Activated naive CD4-positive, alpha-beta T cell treated with anti-CD3 and anti-CD28 coated beads for 36 hours (primary cell): ENCODE data around the gene TTLL6. TPM values are rescaled to one million over a fixed set of nuclear protein-coding genes. Genes with fewer than 3 reads are reported as not detected.
A peak's percentile ranks its signal among the peaks of the same experiment; 100 is the strongest.
"Not testable (repeated sequence)": the region's sequence is repeated elsewhere in the genome, so short reads cannot be mapped to it uniquely, and the experiment has no call there.

ENCODE experiments used
- CTCF ChIA-PET: fragments of 350-600 bp; sonication (Branson Sonifier 250); formaldehyde crosslinking; loops from one replicate; lab custom pipeline; 2021; ENCODE audit warnings: antibody characterized with exemption; lab: Charles Lee
- DNase-seq: peaks from one replicate; pipeline ENCODE4 v3.0.0-alpha.2; 2020
- H3K27ac Mint-ChIP-seq: one replicate; pipeline ENCODE4 v1.8.0; 2021; ENCODE audit warnings: mild to moderate bottlenecking, mixed read lengths
- H3K27me3 Mint-ChIP-seq: one replicate; pipeline ENCODE4 v1.8.0; 2021; ENCODE audit warnings: low read depth, mixed read lengths
- H3K36me3 Mint-ChIP-seq: one replicate; pipeline ENCODE4 v1.8.0; 2021; ENCODE audit warnings: low read depth, mixed read lengths
- H3K4me1 Mint-ChIP-seq: one replicate; pipeline ENCODE4 v1.8.0; 2021; ENCODE audit warnings: low read depth, mixed read lengths
- H3K4me3 Mint-ChIP-seq: one replicate; pipeline ENCODE4 v1.8.0; 2021; ENCODE audit warnings: mild to moderate bottlenecking, moderate library complexity, mixed read lengths
- H3K9me3 Mint-ChIP-seq: one replicate; pipeline ENCODE4 v1.8.0; 2021; ENCODE audit warnings: mixed read lengths
- intact Hi-C: fragments of 100-400 bp; cut with micrococcal nuclease; formaldehyde crosslinking; loops from one replicate; pipeline ENCODE4 v1.15.1; 2023
- total RNA-seq, 2 experiments: library from RNA; stranded (reverse); gene quantifications; one replicate each; pipeline ENCODE4 v1.2.3, GENCODE V29; 2021

TTLL6 gene
- total RNA-seq = not detected

DNA sequence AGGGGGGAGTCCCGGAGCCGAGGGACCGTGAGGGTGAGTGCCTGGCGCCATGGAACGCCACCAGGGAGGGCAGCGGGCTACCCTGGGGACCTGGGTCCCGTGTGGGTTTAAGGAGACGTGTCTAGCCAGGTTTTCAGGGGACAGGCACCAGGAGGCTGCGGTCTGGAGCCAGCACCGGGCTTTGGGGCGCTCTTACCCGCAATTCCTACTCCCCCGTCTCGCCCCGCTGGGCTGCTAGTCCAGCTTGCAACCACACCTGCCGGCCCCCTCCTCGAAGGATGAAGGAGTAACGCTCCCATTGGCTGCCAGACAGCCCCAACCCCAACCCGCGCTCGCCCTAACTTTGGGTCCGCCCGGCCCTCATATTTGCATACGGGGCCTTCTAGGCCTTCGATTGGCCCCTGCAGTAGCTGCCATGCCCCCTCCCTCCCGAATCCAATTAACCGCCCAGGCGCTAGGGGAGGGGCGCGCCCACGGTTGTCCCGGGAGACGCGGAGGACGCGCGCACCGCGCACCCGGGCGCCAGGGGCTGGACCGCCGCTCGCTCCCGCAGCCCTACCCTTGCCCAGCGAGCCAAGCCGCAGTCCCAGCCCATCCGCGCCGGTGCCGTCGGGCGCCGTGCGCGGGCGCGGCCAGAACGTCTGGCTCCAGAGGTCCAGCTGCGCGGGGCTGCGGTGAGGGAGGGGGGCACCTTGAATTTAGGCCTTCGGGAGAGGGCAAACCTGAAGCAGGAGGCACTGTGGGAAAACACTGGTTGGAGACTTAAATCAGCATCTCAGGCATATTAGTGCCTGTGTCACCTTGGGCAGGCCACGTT lies at the start of gene TTLL6:
Gene TTLL6 (minus strand): TSS at position 456 of the 817 bp plus-strand sequence. CDS start 157 bp downstream, at position 299.
- H3K36me3 Mint-ChIP-seq = no peaks in the 10 kb centered on the region
- H3K9me3 Mint-ChIP-seq = no peaks in the 10 kb centered on the region
- peaks cover 20% of the 10 kb centered on the region for H3K4me1 Mint-ChIP-seq
- intact Hi-C loops = no loop called here
- peak; percentile 74 for DNase-seq
- H3K4me3 Mint-ChIP-seq = peak within 1 kb of the TSS; percentile 71
- peaks cover 28% of the 10 kb centered on the region for H3K27me3 Mint-ChIP-seq
- CTCF ChIA-PET = interaction anchor here (0.6 to 18.1 kb wide), 8 partner anchors 19 to 62 kb away, joined by 3 to 348 read pairs (median 4); no protein-coding TSS in a partner anchor
- no peak within 1 kb of the TSS for H3K27ac Mint-ChIP-seq

DNA sequence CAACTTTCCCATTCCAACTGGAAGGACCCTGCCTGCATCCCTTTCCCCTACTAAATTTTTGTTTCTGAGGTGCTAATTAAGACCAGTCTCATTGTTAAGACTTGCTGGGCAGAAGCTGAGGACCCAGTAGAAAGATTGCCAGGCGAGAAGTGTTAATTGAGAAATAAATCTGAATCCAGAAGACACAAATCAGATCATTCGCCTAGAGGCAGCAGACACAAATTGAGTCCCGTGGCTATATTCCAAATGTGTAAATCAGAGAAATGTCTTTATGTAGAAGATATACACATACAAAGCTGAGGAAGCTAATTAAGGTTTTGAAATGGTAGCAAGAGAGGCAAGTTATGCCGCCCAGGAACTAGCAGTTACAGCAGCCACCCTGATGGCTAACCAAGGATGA lies 43.4 kb upstream of the TTLL6 start:
- CTCF ChIA-PET = interaction anchor here (0.6 to 1.2 kb wide), 2 partner anchors 20 to 56 kb away, joined by 3 read pairs; no protein-coding TSS in a partner anchor
- no peaks in the 10 kb centered on the region for H3K4me1 Mint-ChIP-seq
- H3K27ac Mint-ChIP-seq = no peak overlapping the region
- H3K27me3 Mint-ChIP-seq = no peaks in the 10 kb centered on the region
- H3K36me3 Mint-ChIP-seq = peaks cover 28% of the 10 kb centered on the region
- no peaks in the 10 kb centered on the region for H3K9me3 Mint-ChIP-seq
- intact Hi-C loops = no loop called here
- no peak for DNase-seq
- no peak overlapping the region for H3K4me3 Mint-ChIP-seq

- no peaks in the 10 kb centered on the region for H3K9me3 Mint-ChIP-seq
- DNase-seq = no peak
- no peaks in the 10 kb centered on the region for H3K27me3 Mint-ChIP-seq
- CTCF ChIA-PET = interaction anchor here (0.5 to 1.9 kb wide), 5 partner anchors 18 to 55 kb away, joined by 3 to 6 read pairs (median 3); no protein-coding TSS in a partner anchor
- peaks cover 27% of the 10 kb centered on the region for H3K36me3 Mint-ChIP-seq
- H3K4me3 Mint-ChIP-seq = no peak overlapping the region
- H3K27ac Mint-ChIP-seq = no peak overlapping the region
- intact Hi-C loops = no loop called here
- H3K4me1 Mint-ChIP-seq = no peaks in the 10 kb centered on the region
Observed at GRCh38 chr17:48860034-48860433, 43.0 kb upstream of the TTLL6 start.

DNA sequence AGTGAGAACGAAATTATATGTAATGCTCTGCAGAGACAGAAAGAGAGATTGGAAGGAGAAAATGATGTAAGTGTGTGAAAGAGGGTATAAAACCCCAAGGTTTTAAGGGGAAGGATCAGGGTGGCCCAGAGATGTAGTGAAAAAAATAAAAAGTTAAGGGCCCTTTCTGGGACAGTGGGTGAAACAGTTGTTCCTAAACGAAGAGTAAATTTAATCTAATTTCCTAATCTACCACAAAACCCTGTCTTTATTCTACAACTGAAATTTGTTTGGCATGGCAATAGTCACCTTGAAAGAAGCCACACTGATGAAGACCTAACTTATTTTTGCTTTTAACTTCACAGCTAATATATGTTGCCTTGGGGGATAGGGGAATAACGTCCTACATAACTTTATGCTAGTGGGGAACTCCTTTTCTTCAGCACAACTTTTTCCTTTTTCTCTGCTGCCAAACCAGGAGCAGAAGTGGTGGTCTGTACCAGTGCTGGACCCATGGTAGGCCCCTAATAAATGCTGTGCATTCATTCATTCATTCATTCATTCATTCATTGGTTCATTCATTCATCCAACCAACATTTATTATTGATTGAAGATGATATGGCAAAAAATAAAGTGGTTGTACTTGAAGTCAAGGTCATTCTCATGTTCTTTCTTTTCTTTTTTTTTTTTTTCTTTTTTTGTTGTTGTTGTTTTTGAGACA lies 39.2 kb upstream of the TTLL6 start:
- H3K4me3 Mint-ChIP-seq = no peak overlapping the region
- no peaks in the 10 kb centered on the region for H3K9me3 Mint-ChIP-seq
- no peaks in the 10 kb centered on the region for H3K4me1 Mint-ChIP-seq
- peaks cover 22% of the 10 kb centered on the region for H3K36me3 Mint-ChIP-seq
- H3K27me3 Mint-ChIP-seq = no peaks in the 10 kb centered on the region
- CTCF ChIA-PET = interaction anchor here (1.3 to 2.1 kb wide), 2 partner anchors 23 to 52 kb away, joined by 5 read pairs; no protein-coding TSS in a partner anchor
- intact Hi-C loops = no loop called here
- no peak for DNase-seq
- H3K27ac Mint-ChIP-seq = no peak overlapping the region

DNA sequence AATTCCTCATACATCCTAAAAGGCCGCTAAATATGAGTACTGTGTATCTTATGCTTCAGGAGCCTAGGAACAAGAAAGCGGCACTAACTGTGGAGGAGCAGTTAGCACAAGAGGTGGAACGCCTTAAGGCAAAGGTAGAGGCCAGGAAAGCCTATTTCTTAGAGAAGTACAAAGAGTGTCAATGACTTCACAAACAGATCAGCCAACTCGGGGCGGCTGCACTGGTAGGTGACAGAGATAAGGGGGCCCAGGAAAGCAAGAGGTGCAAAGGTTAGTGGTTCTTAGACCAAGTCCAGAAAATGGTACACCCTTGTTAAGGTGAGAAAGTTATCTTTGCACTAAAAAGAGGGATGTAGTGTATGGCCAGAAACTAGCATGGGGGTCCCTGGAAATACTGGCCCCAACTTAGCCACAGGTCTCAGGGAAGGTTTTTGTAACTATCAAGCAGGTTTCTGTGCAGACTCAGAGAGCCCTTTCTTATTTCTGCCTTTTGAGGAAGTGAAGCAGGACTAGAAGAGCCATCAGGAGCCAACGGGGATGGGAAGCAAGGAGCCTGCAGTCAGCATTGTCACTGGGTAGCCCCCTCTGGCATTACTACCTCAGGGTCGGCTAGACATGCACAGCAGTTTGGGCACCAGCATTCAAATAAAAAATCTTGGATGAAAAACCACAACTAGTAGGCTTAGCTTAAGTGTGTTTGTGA lies 37.9 kb upstream of the TTLL6 start:
- Mint-ChIP-seq H3K27me3 (no peaks in the 10 kb centered on the region), H3K36me3 (peaks cover 21% of the 10 kb centered on the region), H3K4me1 (peaks cover 2% of the 10 kb centered on the region), H3K9me3 (no peaks in the 10 kb centered on the region), H3K4me3 (no peak overlapping the region), H3K27ac (no peak overlapping the region)
- CTCF ChIA-PET = interaction anchor here (0.6 to 1.3 kb wide), 4 partner anchors 30 to 51 kb away, joined by 3 to 5 read pairs (median 3); no protein-coding TSS in a partner anchor
- no peak for DNase-seq
- intact Hi-C loops = no loop called here

DNA sequence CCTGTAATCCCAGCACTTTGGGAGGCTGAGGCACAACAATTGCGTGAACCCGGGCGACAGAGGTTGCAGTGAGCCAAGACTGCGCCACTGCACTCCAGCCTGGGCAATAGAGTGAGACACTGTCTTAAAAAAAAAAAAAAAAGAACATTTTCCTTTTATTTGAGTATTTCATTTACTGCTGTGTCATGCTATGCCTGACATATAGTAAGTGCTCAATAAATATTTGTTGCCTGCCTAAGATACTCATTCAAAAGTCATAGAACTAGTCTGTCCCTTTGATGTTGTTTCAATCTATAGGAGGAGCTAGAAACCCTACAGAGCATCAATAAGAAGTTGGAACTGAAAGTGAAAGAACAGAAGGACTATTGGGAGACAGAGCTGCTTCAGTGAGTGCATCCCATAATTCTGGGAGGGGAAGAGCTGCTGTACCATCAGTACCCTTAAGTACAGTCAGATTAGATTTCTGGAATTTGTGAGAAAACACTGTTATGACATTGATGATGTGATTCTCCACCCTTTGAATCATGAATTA lies 33.8 kb upstream of the TTLL6 start:
- Mint-ChIP-seq H3K9me3 (no peaks in the 10 kb centered on the region), H3K4me3 (no peak overlapping the region), H3K36me3 (peaks cover 20% of the 10 kb centered on the region), H3K27ac (no peak overlapping the region), H3K27me3 (no peaks in the 10 kb centered on the region), H3K4me1 (peaks cover 2% of the 10 kb centered on the region)
- DNase-seq = no peak
- CTCF ChIA-PET = interaction anchor here (0.6 to 2.9 kb wide), 6 partner anchors 17 to 563 kb away, joined by 3 to 14 read pairs (median 4); no protein-coding TSS in a partner anchor
- intact Hi-C loops = no loop called here

DNA sequence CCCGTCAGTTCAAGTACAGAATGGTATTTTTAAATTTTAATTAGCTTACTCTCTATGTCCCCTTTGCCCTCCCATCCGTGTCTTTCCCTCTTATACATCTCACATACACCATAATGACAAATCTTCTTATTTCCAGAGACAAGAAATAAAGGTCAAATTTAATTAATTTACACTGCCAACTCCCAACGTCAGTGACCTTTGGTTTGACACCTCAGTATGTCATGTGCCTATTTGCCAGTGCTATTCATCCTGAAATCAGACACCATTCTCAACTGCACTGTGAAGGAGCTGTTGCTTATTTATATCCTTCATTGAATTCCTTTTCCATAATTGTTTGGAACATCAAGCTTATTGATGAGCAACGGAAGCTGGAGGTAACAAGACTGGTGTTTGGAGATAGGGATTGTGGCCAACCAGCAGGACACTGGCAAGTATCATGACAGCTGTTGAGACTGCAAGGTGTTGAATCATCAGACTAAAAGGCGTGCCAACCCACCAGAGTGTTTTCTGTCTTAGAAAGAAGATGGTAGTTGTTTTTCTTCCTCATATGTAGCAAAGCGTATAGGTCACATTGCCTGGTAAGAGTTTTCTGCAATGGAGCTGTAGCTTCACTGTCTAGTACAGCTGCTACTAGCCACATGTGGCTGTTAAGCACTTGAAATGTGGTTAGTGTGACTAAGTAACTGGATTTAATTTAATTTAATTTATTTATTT lies 26.3 kb upstream of the TTLL6 start:
- Mint-ChIP-seq H3K27ac (no peak overlapping the region), H3K4me1 (peaks cover 39% of the 10 kb centered on the region), H3K36me3 (peaks cover 20% of the 10 kb centered on the region), H3K4me3 (no peak overlapping the region), H3K9me3 (no peaks in the 10 kb centered on the region), H3K27me3 (no peaks in the 10 kb centered on the region)
- no peak for DNase-seq
- intact Hi-C loops = no loop called here
- CTCF ChIA-PET = interaction anchor here (0.6 to 1.5 kb wide), 4 partner anchors 12 to 352 kb away, joined by 3 to 4 read pairs (median 4); partner anchors contain the start of gene CALCOCO2

- intact Hi-C loops = no loop called here
- CTCF ChIA-PET = interaction anchor here (0.6 to 1.5 kb wide), 3 partner anchors 12 to 36 kb away, joined by 3 to 4 read pairs (median 4); partner anchors contain the start of gene CALCOCO2
- DNase-seq = no peak
- Mint-ChIP-seq H3K36me3 (peaks cover 18% of the 10 kb centered on the region), H3K4me1 (peaks cover 45% of the 10 kb centered on the region), H3K27me3 (no peaks in the 10 kb centered on the region), H3K4me3 (no peak overlapping the region), H3K27ac (no peak overlapping the region), H3K9me3 (no peaks in the 10 kb centered on the region)
Observed at GRCh38 chr17:48842746-48843145, 25.7 kb upstream of the TTLL6 start.

DNA sequence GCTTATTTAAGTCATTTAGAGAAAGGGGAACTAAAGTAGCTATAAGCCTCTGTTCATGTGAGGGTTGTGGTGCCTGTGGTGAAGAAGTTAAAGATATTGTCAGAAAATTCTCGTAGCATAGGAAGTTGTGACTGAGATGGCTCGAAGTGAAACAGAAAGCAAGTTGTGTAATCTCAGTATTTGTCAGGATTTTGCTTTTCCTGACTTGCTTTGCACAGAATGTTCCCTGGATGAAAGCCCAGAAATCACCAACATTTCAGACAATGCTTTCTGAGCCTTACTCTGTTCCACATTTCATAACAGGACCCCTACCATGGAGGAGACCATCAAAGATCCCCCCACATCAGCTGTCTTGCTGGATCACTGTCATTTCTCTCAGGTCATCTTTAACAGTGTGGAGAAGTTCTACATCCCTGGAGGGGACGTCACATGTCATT lies 24.4 kb upstream of the TTLL6 start:
- Mint-ChIP-seq H3K27me3 (no peaks in the 10 kb centered on the region), H3K36me3 (peaks cover 14% of the 10 kb centered on the region), H3K9me3 (no peaks in the 10 kb centered on the region), H3K27ac (peak overlapping the region; percentile 18), H3K4me3 (no peak overlapping the region), H3K4me1 (peaks cover 59% of the 10 kb centered on the region)
- intact Hi-C loops = loop anchor here (1.0 kb wide), 1 partner anchor 10 kb away; the partner anchor contains the start of gene CALCOCO2
- peak; percentile 66 for DNase-seq
- CTCF ChIA-PET = interaction anchor here (0.7 to 1.0 kb wide), 5 partner anchors 24 to 370 kb away, joined by 3 to 4 read pairs (median 3); partner anchors contain the start of gene TTLL6

DNA sequence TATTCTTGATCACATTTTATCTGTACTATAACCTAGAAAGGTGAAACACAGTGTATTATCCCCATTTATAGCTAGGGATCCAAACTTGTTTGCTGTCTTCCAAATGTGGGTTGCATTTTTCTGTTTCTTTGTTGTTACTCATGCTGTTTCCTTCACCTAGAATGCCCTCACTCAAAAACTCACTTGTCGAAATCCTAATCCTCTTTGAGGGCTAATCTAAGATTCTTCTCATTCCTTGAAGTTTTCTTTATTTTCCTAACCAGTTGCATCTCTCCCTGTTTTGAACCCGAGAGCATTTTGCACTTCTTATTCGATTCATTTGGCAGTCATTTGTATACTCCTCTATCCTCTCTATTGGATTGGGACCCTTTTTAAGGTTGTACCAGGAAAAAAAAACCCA lies 23.4 kb upstream of the TTLL6 start:
- intact Hi-C loops = no loop called here
- no peak overlapping the region for H3K27ac Mint-ChIP-seq
- CTCF ChIA-PET = no interaction called here

DNA sequence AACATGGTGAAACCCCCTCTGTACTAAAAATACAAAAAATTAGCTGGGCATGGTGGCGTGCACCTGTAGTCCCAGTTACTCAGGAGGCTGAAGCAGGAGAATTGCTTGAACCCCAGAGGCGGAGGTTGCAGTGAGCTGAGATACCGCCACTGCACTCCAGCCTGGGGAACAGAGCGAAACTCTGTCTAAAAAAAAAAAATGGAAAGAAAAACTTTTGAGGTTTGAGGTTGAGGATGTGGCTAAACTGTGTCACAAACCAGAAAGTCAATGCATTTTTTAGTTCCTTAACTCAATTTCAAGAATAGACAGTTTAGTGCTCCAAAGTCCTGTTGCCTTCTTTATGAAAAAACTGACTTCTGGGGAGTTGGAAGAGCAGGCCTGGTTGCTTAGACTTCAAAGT lies 20.4 kb upstream of the TTLL6 start:
- peak; percentile 30 for DNase-seq
- CTCF ChIA-PET = interaction anchor here (1.8 to 2.5 kb wide), 2 partner anchors 41 to 113 kb away, joined by 7 to 9 read pairs; partner anchors contain the start of gene PRAC2
- H3K9me3 Mint-ChIP-seq, H3K36me3 Mint-ChIP-seq, H3K27me3 Mint-ChIP-seq: not testable (repeated sequence)
- Mint-ChIP-seq H3K4me1 (peaks cover 92% of the 10 kb centered on the region), H3K27ac (peak overlapping the region; percentile 25), H3K4me3 (peak overlapping the region; percentile 49)
- intact Hi-C loops = loop anchor here (1.0 to 5.0 kb wide), 3 partner anchors 79 to 505 kb away; no protein-coding TSS in a partner anchor

More for the DNA sequence above, 23.4 kb upstream of the TTLL6 start:
- no peak for DNase-seq
- Mint-ChIP-seq H3K36me3 (peaks cover 14% of the 10 kb centered on the region), H3K9me3 (no peaks in the 10 kb centered on the region), H3K4me3 (no peak overlapping the region), H3K4me1 (peaks cover 68% of the 10 kb centered on the region), H3K27me3 (no peaks in the 10 kb centered on the region)
